IPS-20b (cell line): ENCODE results near the gene ENDOU.

Experiments used
- H3K27ac ChIP-seq: one replicate; pipeline ENCODE4 v1.5.1; 2013; ENCODE audit warnings: low read length
- H3K27me3 ChIP-seq: 2 replicates; pipeline ENCODE4 v1.6.1; 2013; ENCODE audit warnings: mild to moderate bottlenecking, low read length, inconsistent platforms; ENCODE audit not compliant: insufficient read depth
- H3K36me3 ChIP-seq: 2 replicates; pipeline ENCODE4 v1.6.1; 2013; ENCODE audit warnings: low read depth, mild to moderate bottlenecking, inconsistent platforms, low read length, moderate library complexity; ENCODE audit not compliant: insufficient read depth
- H3K4me1 ChIP-seq: 2 replicates; pipeline ENCODE4 v1.6.1; 2013; ENCODE audit warnings: mild to moderate bottlenecking, control low read depth, inconsistent platforms, low read length, moderate library complexity; ENCODE audit not compliant: insufficient read depth
- H3K4me3 ChIP-seq: 2 replicates; pipeline ENCODE4 v1.5.1; 2013; ENCODE audit warnings: mild to moderate bottlenecking, low read length, inconsistent platforms
- H3K9ac ChIP-seq: 2 replicates; pipeline ENCODE4 v1.6.1; 2013; ENCODE audit warnings: low read depth, mild to moderate bottlenecking, inconsistent platforms, low read length, moderate library complexity
- H3K9me3 ChIP-seq: 2 replicates; pipeline ENCODE4 v1.6.1; 2013; ENCODE audit warnings: mild to moderate bottlenecking, low read depth, low read length, inconsistent platforms; ENCODE audit not compliant: insufficient read depth

ENDOU gene

DNA sequence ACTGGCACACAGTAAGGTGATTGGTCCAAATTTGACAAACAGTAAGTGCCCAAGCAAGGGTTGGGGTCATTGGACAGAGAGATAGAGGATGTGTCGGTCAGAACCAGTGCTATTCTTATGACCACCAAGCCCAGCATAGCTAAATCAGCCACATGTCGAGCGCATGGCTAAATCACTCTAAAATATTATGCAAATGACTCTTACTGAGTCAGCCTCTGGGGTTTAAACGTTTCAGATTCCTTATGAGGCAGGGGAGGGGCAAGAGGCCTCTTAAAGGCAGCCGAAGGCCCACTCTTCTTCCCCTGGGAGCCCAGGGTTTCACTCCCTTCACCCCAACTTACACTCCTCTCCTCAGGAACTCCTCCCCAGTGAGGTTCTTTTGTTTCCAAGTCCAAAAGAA, 603 bp upstream of the ENDOU start:
- no peak overlapping the region for H3K4me3 ChIP-seq
- no peaks in the 10 kb centered on the region for H3K9me3 ChIP-seq
- H3K27me3 ChIP-seq, result no peaks in the 10 kb centered on the region
- H3K36me3 ChIP-seq, result no peaks in the 10 kb centered on the region
- H3K4me1 ChIP-seq, result no peaks in the 10 kb centered on the region; the same call in 1 of the 2 replicates
- no peak overlapping the region for H3K27ac ChIP-seq
- no peak overlapping the region for H3K9ac ChIP-seq

DNA sequence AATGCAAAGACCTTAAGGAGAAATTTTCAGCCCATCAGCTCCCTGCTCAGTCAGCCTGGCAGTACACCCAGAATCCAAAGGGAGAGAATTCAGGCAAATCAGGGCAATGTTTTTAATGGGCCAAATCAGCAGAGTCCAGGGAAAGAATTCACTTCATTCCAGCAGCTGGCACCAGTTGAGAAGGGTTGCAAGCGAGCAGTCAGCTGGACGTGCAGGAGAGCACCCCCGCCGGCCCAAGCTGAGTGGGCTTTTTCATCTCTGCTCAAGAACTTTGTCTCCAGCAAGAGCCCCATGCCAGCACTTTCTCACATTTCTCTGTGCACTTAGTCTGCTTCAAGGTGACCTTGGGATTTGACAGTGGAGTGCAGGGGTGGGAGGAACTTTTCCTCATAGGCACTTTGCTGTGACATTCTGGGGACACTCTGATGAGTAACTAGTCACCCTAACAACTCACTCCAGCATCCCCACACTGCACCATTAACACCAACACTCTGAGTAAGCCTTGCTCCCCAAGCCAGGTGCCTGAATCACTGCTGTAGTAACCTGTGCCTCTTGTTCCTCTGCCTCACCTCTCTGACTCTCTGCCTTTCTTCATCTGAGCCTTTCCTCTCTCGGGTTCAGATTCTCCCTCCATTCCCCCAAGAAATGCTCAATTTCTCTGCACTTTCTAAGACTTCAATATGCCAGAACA, 2.2 kb downstream of the ENDOU start:
- Histone ChIP-seq H3K4me1 (peaks cover 2% of the 10 kb centered on the region), H3K27ac (no peak overlapping the region), H3K36me3 (no peaks in the 10 kb centered on the region), H3K9me3 (no peaks in the 10 kb centered on the region), H3K4me3 (no peak overlapping the region), H3K27me3 (no peaks in the 10 kb centered on the region), H3K9ac (no peak overlapping the region)

DNA sequence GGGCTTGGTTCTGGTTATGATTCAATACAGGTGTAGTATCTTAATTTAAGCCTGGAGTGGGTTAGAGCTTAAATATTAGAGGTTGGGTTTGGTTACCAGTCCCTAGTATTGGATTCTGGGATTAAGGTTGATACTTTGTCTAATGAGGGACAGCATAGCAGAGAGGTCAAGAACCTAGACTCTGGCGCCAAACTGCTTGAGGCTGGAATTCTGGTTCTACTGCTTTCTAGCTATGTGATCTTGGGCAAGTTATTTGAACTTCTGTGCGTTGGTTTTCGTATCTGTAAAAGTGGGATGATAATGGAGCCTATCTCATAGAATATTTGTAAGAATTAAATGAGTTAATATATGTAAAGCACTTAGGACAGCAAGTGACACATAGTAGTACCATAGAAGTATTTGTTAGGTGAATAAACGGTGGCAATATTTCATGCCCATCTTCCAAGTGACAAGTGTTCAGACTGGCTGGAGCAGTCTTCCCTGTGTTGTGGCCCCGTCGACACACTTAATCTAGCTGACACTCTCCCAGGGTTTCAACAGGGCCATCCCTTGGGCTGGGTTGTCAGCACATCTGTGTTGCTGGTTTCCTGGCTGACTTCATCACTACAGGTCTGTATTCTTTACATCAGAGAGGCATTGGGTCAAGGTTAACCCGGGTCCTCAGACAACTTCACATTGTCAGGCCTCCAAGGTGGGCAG, 3.0 kb downstream of the ENDOU start:
- Histone ChIP-seq H3K4me3 (no peak overlapping the region), H3K4me1 (peaks cover 6% of the 10 kb centered on the region), H3K27ac (no peak overlapping the region), H3K9ac (no peak overlapping the region), H3K27me3 (peaks cover 1% of the 10 kb centered on the region), H3K36me3 (no peaks in the 10 kb centered on the region), H3K9me3 (no peaks in the 10 kb centered on the region)

DNA sequence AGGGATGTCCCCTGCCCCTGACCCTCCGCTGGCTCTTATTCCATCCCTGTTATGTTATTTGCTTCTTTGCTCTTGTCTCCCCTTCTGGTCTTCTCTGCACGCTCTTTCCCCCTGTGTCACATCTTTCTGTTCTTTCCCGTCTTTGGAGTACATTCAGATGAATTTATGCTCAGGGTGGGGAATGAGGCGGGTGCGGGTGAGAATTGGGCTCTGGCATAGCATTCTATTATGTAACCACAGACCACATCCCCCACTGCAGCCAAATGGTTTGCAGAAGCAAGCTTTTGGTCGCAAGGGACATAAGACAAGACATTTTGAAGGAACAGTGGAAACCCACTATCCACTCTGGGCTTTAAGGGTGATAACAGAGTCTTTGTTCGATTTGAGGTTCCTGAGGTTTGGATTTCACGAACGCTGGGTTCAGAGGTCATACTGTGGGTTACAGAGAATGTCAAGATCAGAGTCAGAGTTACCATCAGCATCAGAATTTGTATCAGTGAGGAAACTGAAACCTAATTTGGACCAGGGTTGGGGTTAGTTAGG, 3.8 kb downstream of the ENDOU start:
- H3K36me3 ChIP-seq, result no peaks in the 10 kb centered on the region
- H3K4me1 ChIP-seq, result peaks cover 6% of the 10 kb centered on the region
- H3K9ac ChIP-seq, result no peak overlapping the region
- H3K4me3 ChIP-seq, result no peak overlapping the region
- H3K9me3 ChIP-seq, result no peaks in the 10 kb centered on the region
- H3K27ac ChIP-seq, result no peak overlapping the region
- H3K27me3 ChIP-seq, result peaks cover 9% of the 10 kb centered on the region

DNA sequence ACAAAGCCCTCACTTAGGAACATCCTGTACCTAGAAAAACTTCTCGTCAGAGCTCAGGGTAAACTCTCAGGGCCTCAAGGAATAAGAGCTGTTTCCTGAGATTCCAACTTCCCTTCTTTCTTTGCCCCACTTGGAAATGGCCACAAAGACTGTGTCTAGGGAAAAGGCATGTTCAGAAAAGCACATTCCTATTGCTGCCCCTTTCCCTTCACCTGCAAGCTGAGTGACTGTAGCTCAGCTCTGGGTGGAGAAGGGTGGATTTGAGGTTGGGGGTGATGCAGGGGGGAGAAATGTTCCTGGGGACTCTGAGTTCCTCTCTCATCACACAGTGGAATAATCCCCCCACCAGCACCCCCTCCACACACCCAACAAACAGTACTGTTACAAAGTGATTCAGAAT, 6.8 kb downstream of the ENDOU start:
- no peak overlapping the region for H3K9ac ChIP-seq
- no peaks in the 10 kb centered on the region for H3K9me3 ChIP-seq
- H3K27ac ChIP-seq, result no peak overlapping the region
- H3K36me3 ChIP-seq, result no peaks in the 10 kb centered on the region
- peaks cover 6% of the 10 kb centered on the region; the same call in 1 of the 2 replicates for H3K4me1 ChIP-seq
- H3K4me3 ChIP-seq, result no peak overlapping the region
- H3K27me3 ChIP-seq, result peaks cover 21% of the 10 kb centered on the region

DNA sequence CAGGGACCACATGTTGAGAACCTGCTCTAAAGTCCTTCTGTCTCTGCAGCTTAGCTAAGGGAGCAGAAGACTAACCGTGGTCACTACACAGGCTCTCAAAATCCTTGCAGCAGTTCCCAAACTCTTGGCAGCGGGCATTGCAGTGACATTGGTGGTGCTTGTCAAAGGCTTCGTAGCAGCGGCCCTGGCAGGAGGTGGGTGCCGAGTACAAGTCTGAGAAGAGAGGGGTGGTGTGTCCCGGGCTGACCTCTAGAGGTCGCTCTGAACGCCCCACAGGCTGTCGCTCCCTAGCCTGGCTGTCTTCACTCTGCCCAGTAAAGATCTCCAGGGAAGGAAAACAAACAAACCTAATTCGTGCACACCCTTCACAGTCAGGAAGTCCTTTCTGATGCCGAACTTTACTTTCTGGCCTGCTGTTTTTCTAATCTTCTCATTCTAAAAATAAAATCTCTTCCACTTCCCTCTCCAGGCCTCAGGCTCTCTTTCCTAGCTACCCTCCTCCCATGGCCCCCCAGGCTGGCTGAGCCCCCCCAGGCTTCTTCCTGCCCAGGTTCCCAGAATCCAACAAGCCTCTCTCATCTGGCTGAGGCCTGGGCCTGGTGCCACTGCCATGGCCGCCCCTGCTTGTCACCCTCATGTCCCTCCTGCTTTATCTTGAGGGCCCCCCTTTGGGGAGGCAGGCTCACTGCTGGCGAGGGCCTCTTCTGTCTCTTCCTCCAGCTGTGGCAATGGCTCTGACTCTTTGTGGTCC, 7.7 kb downstream of the ENDOU start:
- no peaks in the 10 kb centered on the region for H3K36me3 ChIP-seq
- H3K27ac ChIP-seq, result no peak overlapping the region
- H3K9me3 ChIP-seq, result no peaks in the 10 kb centered on the region
- no peak overlapping the region for H3K9ac ChIP-seq
- H3K4me3 ChIP-seq, result no peak overlapping the region
- H3K27me3 ChIP-seq, result peaks cover 21% of the 10 kb centered on the region
- H3K4me1 ChIP-seq, result peaks cover 6% of the 10 kb centered on the region; the same call in 1 of the 2 replicates

DNA sequence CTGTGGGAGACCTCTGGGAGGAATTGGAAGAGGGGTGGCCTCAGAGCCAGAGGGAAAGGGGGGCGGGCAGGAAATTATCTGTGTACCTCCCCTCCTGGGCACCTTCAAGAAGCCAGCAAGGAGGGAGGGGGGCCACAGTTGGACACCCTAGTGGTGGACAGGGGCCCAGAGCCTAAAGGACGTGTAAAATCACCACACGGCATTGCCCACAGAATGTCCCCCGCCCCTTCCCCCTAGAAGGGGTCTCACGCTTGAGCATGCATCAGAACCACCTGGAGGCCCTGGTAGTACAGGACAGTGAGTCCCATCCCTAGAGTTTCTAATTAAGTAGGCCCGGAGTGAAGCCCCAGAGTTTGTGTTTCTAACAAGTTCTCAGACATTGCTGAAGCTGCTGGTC, 8.2 kb downstream of the ENDOU start:
- Histone ChIP-seq H3K4me3 (no peak overlapping the region), H3K27me3 (peaks cover 21% of the 10 kb centered on the region), H3K9ac (no peak overlapping the region), H3K9me3 (no peaks in the 10 kb centered on the region), H3K4me1 (peaks cover 6% of the 10 kb centered on the region; the same call in 1 of the 2 replicates), H3K36me3 (no peaks in the 10 kb centered on the region), H3K27ac (no peak overlapping the region)

DNA sequence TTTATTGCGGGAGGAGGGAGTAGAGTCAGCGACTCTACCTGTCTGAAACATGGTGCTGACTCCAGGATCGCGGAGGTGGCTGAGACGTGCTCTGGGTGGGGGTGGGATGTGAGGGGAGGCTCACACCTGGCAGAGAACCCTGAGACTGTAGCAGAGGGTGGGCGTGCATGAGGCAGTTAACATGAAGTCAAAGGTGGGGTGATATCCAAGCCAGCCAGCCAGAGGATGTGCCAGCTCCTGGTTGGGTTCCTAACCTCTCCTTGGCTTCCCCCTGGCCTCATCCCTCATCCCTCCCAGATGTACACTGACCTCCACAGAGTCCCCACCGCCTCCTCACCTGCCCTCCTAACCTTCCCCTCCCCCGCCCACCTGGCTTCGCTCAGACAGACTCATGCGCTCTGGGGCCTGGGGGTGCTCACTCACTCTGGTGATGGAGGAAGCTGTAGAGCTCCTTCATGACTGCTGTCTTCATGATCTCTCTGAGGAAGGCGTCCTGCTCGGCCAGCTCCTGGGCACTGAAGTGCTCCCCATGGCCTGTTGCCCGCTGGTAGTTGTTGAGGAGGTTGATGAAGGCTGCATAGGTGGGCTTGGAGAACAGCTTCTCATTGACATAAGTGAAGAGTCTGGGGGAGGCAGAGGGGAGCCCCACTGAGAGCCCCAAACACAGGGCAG, 9.3 kb downstream of the ENDOU start:
- Histone ChIP-seq H3K4me1 (peaks cover 6% of the 10 kb centered on the region; the same call in 1 of the 2 replicates), H3K4me3 (no peak overlapping the region), H3K27ac (no peak overlapping the region), H3K9me3 (no peaks in the 10 kb centered on the region), H3K27me3 (peaks cover 21% of the 10 kb centered on the region), H3K36me3 (no peaks in the 10 kb centered on the region), H3K9ac (no peak overlapping the region)

DNA sequence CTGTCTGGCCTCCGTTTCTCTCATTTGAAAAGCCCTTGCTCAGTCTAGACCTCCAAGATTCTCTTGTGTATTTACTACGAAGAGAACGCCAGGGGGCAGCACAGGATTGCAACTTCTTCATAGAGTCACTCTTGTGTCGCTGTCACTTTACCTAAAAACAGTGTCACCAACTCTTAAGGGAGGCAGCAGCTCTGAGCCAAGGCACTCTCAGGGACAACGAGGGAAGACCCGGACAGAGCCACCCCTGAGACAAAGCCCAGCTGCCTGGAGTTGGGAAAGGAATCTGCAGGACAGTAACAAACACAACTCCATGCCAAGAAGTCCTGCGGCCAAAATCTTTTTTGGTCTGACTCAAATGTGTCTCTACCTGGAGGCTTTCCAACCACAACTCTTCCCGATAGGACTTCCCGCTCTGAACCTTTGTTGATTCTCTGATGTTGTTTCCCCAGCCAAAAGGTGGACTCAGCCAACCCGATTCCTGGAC, 9.9 kb downstream of the ENDOU start:
- no peak overlapping the region for H3K9ac ChIP-seq
- H3K9me3 ChIP-seq, result no peaks in the 10 kb centered on the region
- no peak overlapping the region for H3K4me3 ChIP-seq
- H3K27me3 ChIP-seq, result peaks cover 21% of the 10 kb centered on the region
- H3K36me3 ChIP-seq, result no peaks in the 10 kb centered on the region
- H3K4me1 ChIP-seq, result peaks cover 6% of the 10 kb centered on the region; the same call in 1 of the 2 replicates
- H3K27ac ChIP-seq, result no peak overlapping the region

DNA sequence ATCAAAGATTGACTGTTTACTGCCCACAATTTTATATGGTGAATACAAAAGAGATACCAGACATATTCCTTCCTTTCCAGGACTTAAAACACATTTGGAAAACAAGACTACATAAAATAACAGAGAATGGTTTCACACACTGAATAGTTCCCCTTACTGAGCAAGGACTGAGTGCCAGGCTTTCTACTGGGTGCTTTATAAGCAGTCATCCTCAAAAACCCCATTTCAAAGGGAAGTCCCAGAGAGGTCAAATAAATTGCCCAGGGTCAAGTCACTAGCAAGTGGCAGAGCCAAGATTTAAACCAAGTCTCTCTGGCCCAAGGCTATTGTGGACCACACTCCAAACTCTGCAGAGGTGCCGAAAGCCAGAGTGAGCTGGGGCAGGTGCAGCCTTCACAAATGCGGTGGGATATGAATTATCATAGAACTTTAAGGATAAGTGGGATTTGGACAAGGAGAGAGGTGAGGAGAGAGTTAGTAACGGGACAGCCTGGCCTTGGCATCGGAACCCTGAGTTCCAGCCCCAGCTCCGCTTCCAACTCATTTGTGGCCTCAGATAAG, 10.4 kb downstream of the ENDOU start:
- H3K9ac ChIP-seq, result no peak overlapping the region
- H3K9me3 ChIP-seq, result no peaks in the 10 kb centered on the region
- H3K27ac ChIP-seq, result no peak overlapping the region

DNA sequence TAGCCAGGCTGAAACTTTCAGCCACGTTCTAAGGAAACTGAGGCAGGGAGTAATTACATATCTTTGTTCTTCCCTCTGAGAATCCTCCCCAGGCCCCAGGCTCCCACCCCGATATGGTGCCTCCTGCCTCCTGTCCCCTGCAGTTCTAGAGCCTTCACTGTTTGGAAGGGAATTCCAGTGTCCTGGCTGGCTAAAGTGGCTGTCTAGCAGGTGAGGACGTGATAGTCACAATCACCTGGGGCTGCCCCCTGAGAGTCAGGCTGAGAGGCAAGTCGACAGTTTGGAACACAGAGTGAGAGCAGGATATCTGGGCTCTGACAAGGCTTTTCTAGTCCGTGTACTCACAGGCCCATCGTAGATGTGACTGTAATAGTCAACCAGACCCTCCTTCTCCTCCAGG, 13.1 kb downstream of the ENDOU start:
- Histone ChIP-seq H3K4me3 (no peak overlapping the region), H3K4me1 (no peaks in the 10 kb centered on the region), H3K36me3 (no peaks in the 10 kb centered on the region), H3K27me3 (peaks cover 19% of the 10 kb centered on the region), H3K27ac (no peak overlapping the region), H3K9ac (no peak overlapping the region), H3K9me3 (no peaks in the 10 kb centered on the region)

More for the DNA sequence above, 10.4 kb downstream of the ENDOU start:
- Histone ChIP-seq H3K4me3 (no peak overlapping the region), H3K4me1 (peaks cover 6% of the 10 kb centered on the region; the same call in 1 of the 2 replicates), H3K27me3 (peaks cover 21% of the 10 kb centered on the region), H3K36me3 (no peaks in the 10 kb centered on the region)
